Measurements from ENCODE around the gene TAS2R3.

The TAS2R3 gene, protein sequence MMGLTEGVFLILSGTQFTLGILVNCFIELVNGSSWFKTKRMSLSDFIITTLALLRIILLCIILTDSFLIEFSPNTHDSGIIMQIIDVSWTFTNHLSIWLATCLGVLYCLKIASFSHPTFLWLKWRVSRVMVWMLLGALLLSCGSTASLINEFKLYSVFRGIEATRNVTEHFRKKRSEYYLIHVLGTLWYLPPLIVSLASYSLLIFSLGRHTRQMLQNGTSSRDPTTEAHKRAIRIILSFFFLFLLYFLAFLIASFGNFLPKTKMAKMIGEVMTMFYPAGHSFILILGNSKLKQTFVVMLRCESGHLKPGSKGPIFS

DNA sequence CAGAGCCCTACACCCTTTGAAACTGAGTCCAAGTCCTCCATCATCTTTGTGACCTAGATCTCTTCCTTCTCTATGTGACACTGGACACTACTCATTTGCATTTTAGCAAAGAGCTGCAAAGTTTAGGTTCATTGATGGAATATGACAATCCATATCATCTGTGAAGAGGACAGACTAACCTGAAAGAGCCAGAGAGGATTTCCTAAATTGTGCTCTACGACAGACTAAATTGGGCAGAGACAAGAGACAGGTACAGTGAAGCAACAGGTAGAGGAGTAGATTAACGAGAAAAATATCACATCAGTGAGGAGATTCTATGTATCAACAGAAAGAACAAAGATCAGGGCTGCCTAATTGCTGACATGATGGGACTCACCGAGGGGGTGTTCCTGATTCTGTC is at the start of gene TAS2R3:
Gene TAS2R3, plus strand, starts transcription at position 301 of the 400 bp plus-strand sequence. Its CDS starts 62 bp downstream, at position 363.
- no peak for TF ChIP-seq CTCF (conservative IDR thresholded peaks at IDR 0.05)
- no peak for TF ChIP-seq ZFX (IDR thresholded peaks at IDR 0.05)
- no peak within 1 kb of the TSS for H3K27ac ChIP-seq

GRCh38 chr7:141714571-141714970 is 49.3 kb upstream of the TAS2R3 start:
- no peak overlapping the region for H3K27ac ChIP-seq
- TF ChIP-seq CTCF (conservative IDR thresholded peaks at IDR 0.05) (no peak), ZFX (IDR thresholded peaks at IDR 0.05) (no peak)

GRCh38 chr7:141715018-141715417 is 48.9 kb upstream of the TAS2R3 start:
- no peak overlapping the region for H3K27ac ChIP-seq
- TF ChIP-seq ZFX (IDR thresholded peaks at IDR 0.05) (no peak), CTCF (conservative IDR thresholded peaks at IDR 0.05) (no peak)

- H3K27ac ChIP-seq = no peak overlapping the region
- TF ChIP-seq ZFX (IDR thresholded peaks at IDR 0.05) = no peak
- TF ChIP-seq CTCF (conservative IDR thresholded peaks at IDR 0.05) = no peak
These were observed 47.9 kb upstream of the TAS2R3 start for GRCh38 chr7:141715794-141716689.

DNA sequence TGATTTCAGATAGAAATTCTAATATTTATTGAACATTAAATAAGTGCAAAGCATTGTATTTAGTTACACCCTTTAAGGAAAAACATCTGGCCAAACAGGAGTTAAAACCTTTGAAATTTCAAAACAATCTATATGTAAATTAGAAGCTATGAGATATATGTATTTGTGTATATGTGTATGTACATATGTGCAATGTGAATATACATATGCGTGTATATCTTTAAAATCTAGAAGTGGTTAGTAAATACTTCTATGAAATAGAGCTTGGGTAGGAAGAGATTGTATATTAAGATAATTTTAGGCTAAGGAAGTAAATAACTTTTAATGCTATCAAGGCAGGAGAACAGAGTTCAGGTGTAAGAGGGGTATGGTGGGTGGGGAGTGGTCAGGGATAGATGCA is 46.4 kb upstream of the TAS2R3 start:
- no peak overlapping the region for H3K27ac ChIP-seq
- no peak for TF ChIP-seq ZFX (IDR thresholded peaks at IDR 0.05)
- TF ChIP-seq CTCF (conservative IDR thresholded peaks at IDR 0.05) = no peak

DNA sequence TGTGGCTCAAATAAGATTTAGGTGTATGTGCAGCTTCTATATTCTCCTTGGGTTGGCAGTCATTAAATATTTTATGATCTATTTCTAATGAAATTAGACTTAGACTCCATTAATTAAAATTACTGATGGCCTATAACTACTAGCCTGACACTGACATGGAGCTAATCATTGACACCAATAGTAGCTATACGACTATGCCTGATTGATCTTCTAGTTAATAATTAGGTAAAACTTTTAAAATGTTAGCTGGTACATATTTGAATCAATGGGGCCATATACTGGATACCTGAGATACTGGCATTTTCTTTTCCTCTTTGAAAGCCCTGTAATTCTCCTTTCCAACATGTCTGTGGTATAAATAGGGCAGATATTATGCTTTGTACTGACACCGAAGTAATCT is 41.4 kb upstream of the TAS2R3 start:
- no peak overlapping the region for H3K27ac ChIP-seq
- TF ChIP-seq CTCF (conservative IDR thresholded peaks at IDR 0.05) (no peak), ZFX (IDR thresholded peaks at IDR 0.05) (no peak)

DNA sequence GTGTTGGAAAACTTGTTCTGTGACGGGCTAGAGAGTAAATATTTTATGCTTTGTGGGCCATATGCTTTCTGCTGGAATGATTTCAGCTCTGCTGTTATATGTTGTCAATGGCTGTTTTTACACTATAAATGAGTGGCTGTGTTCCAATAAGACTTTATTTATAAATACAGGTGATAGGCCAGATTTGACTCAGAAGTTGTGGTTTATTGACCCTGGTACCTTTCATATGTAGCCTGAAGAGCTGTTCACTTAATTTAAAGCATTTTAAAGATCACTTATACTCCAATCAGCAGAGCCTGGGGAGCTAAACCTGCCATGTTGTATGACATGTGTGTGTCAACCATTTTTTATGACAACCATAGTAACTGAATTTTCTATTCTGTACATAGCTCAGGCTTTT is 34.9 kb upstream of the TAS2R3 start:
- no peak overlapping the region for H3K27ac ChIP-seq
- no peak for TF ChIP-seq CTCF (conservative IDR thresholded peaks at IDR 0.05)
- TF ChIP-seq ZFX (IDR thresholded peaks at IDR 0.05) = no peak

Data from C4-2B (cell line).